Gastroesophageal sphincter (tissue), 3 donors: ENCODE data around the gene SULT4A1.

Experiments used
- EP300 ChIP-seq: sonication (generic); formaldehyde crosslinking; IDR thresholded peaks from one replicate; pipeline ENCODE4 v1.6.1; 2017; ENCODE audit warnings: antibody characterized with exemption, mild to moderate bottlenecking
- TF ChIP-seq, protein P1 (sequence below), 4 experiments: fragments of 200-600 bp in 2 of 4; fragments of 450-650 bp in 2 of 4; sonication (generic) in 1 of 4; IDR thresholded peaks; one replicate each; pipeline ENCODE4 v1.5.1; 2017 to 2019; ENCODE audit warnings: antibody characterized with exemption in 4 of 4, mild to moderate bottlenecking in 2 of 4, moderate library complexity in 2 of 4

DNA sequence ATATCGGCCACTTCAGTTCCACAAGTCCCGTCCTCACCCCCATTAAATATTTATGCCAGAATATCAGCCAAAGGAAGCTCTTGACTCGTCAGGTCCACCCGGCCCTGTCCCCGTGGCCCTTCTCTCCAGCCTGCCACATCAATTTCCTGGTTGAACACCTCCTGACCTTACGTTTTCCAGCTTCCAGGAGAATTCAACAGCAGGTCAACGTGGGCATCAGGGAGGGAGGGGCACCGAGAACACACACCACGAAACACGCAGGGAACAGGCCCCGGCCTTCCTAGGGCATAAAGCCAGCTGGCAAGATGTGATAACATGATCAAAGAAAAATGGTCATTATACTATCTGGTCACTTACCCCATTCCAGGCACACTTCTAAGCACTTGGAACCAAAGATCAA, 15.3 kb downstream of the SULT4A1 start:
- TF ChIP-seq, protein P1, sequence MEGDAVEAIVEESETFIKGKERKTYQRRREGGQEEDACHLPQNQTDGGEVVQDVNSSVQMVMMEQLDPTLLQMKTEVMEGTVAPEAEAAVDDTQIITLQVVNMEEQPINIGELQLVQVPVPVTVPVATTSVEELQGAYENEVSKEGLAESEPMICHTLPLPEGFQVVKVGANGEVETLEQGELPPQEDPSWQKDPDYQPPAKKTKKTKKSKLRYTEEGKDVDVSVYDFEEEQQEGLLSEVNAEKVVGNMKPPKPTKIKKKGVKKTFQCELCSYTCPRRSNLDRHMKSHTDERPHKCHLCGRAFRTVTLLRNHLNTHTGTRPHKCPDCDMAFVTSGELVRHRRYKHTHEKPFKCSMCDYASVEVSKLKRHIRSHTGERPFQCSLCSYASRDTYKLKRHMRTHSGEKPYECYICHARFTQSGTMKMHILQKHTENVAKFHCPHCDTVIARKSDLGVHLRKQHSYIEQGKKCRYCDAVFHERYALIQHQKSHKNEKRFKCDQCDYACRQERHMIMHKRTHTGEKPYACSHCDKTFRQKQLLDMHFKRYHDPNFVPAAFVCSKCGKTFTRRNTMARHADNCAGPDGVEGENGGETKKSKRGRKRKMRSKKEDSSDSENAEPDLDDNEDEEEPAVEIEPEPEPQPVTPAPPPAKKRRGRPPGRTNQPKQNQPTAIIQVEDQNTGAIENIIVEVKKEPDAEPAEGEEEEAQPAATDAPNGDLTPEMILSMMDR (IDR thresholded peaks at IDR 0.05), result no peak
- TF ChIP-seq EP300, result no peak
